A549 (cell line): ENCODE results near the gene NDUFV2. TPM values are rescaled to one million over a fixed set of nuclear protein-coding genes. Genes with fewer than 3 reads are reported as not detected.

Source experiments
- ATAC-seq, 2 experiments: fragments of 200-7000 bp in 1 of 2; fragments of >200 bp in 1 of 2; cut with Nextera tagmentation in 1 of 2; cut with Tn5 transposase in 1 of 2; 3 replicates each; pipeline versions ENCODE4 v1.8.0 to v1.9.1; 2018 to 2020; ENCODE audit warnings: mild to moderate bottlenecking in 1 of 2, moderate library complexity in 1 of 2
- CTCF ChIA-PET: fragments of 300-600 bp; sonication (Branson Sonifier 250); formaldehyde crosslinking; extraction: SDS; loops from one replicate; lab custom pipeline; 2021; ENCODE audit warnings: antibody characterized with exemption, inconsistent platforms; lab: Yijun Ruan, JAX
- POLR2A ChIA-PET: fragments of 350-600 bp; formaldehyde crosslinking; extraction: SDS; loops from one replicate; lab custom pipeline; 2021; ENCODE audit warnings: antibody characterized with exemption, inconsistent platforms; lab: Yijun Ruan, JAX
- DNase-seq, 2 experiments: peaks; one replicate each; pipeline versions ENCODE4 v3.0.0 to v3.0.0-alpha.2; 2011 to 2016; ENCODE audit warnings: low read depth in 1 of 2, low spot score in 1 of 2
- FAIRE-seq: peaks from 2 replicates; lab custom pipeline; 2011; peaks lifted over from hg19 to GRCh38; lab: Jason Lieb, UNC
- H3K27ac ChIP-seq, 2 experiments: fragments of >200 bp; sonication (Bioruptor Twin); formaldehyde crosslinking; 3 replicates each; pipeline ENCODE4 v1.5.1; 2016 to 2017
- H3K4me1 ChIP-seq: fragments of >200 bp; sonication (Bioruptor Twin); formaldehyde crosslinking; 3 replicates; pipeline ENCODE4 v1.6.1; 2016
- H3K4me2 ChIP-seq: fragments of >200 bp; sonication (Bioruptor Twin); formaldehyde crosslinking; 3 replicates; pipeline ENCODE4 v1.6.1; 2016
- H3K4me3 ChIP-seq: fragments of >200 bp; sonication (Bioruptor Twin); formaldehyde crosslinking; 3 replicates; pipeline ENCODE4 v1.5.1; 2016
- H3K9me3 ChIP-seq: fragments of >200 bp; sonication (Bioruptor Twin); formaldehyde crosslinking; 3 replicates; pipeline ENCODE4 v1.6.1; 2016
- BHLHE40 ChIP-seq: IDR thresholded peaks from 2 replicates; pipeline ENCODE4 v1.6.1; 2012; ENCODE audit warnings: low read depth, low read length, inconsistent platforms
- CBX2 ChIP-seq: fragments of 200-600 bp; sonication (generic); IDR thresholded peaks from 2 replicates; pipeline ENCODE4 v1.6.1; 2016; ENCODE audit warnings: low read depth, mild to moderate bottlenecking, borderline replicate concordance
- E2F6 ChIP-seq: IDR thresholded peaks from 2 replicates; pipeline ENCODE4 v1.6.1; 2012; ENCODE audit warnings: low read depth, borderline replicate concordance
- EHF ChIP-seq: fragments of 250-450 bp; sonication (Bioruptor Pico); IDR thresholded peaks from 2 replicates; pipeline ENCODE4 v1.5.0; 2020; ENCODE audit warnings: mild to moderate bottlenecking
- ESRRA ChIP-seq: fragments of 150-350 bp; IDR thresholded peaks from 2 replicates; pipeline ENCODE4 v1.6.1; 2014; ENCODE audit warnings: mild to moderate bottlenecking, low read length, borderline replicate concordance
- FOSL2 ChIP-seq, 2 experiments: fragments of 450-650 bp in 1 of 2; fragments of >200 bp in 1 of 2; sonication (Bioruptor Twin) in 1 of 2; formaldehyde crosslinking; IDR thresholded peaks; 2 replicates each; pipeline versions ENCODE4 v1.5.0 to v1.6.1; 2016 to 2020; ENCODE audit warnings: mild to moderate bottlenecking in 1 of 2, moderate library complexity in 1 of 2
- GATA3 ChIP-seq: IDR thresholded peaks from 2 replicates; pipeline ENCODE4 v1.6.1; 2012; ENCODE audit warnings: borderline replicate concordance
- HEYL ChIP-seq: fragments of 250-450 bp; sonication (Bioruptor Pico); IDR thresholded peaks from 2 replicates; pipeline ENCODE4 v1.8.0; 2021; ENCODE audit warnings: mild to moderate bottlenecking, moderate library complexity
- HOXA7 ChIP-seq: fragments of 250-450 bp; sonication (Bioruptor Pico); IDR thresholded peaks from 2 replicates; pipeline ENCODE4 v1.5.0; 2020; ENCODE audit warnings: mild to moderate bottlenecking, moderate library complexity
- JUN ChIP-seq, 2 experiments: fragments of >200 bp; sonication (Bioruptor Twin); formaldehyde crosslinking; IDR thresholded peaks; 2 replicates in 1 of 2; 3 replicates in 1 of 2; pipeline ENCODE4 v1.6.1; 2016 to 2017
- JUNB ChIP-seq: fragments of >200 bp; sonication (Bioruptor Twin); formaldehyde crosslinking; IDR thresholded peaks from 2 replicates; pipeline ENCODE4 v1.6.1; 2016
- KDM1A ChIP-seq: fragments of 200-600 bp; sonication (generic); IDR thresholded peaks from 2 replicates; pipeline ENCODE4 v1.6.1; 2016; ENCODE audit warnings: low read depth, mild to moderate bottlenecking
- MAFK ChIP-seq: fragments of 450-650 bp; IDR thresholded peaks from 2 replicates; pipeline ENCODE4 v1.6.1; 2014; ENCODE audit not compliant: partially characterized antibody
- MAX ChIP-seq: IDR thresholded peaks from 2 replicates; pipeline ENCODE4 v1.6.1; 2012
- NPAS2 ChIP-seq: fragments of 250-450 bp; sonication (Bioruptor Pico); IDR thresholded peaks from 2 replicates; pipeline ENCODE4 v1.8.0; 2022; ENCODE audit warnings: mild to moderate bottlenecking, moderate library complexity, borderline replicate concordance
- POLR2AphosphoS2 ChIP-seq: conservative IDR thresholded peaks from 2 replicates; pipeline ENCODE4 v1.6.1; 2012; ENCODE audit warnings: low read length, improper control_type of control experiment, inconsistent platforms
- RAD21 ChIP-seq, 2 experiments: fragments of >200 bp in 1 of 2; sonication (Bioruptor Twin) in 1 of 2; formaldehyde crosslinking in 1 of 2; IDR thresholded peaks in 1 of 2; conservative IDR thresholded peaks in 1 of 2; 2 replicates in 1 of 2; 3 replicates in 1 of 2; pipeline ENCODE4 v1.6.1; 2012 to 2018; ENCODE audit warnings: inconsistent platforms in 1 of 2
- RARB ChIP-seq: fragments of 250-450 bp; sonication (Bioruptor Pico); IDR thresholded peaks from 2 replicates; pipeline ENCODE4 v1.8.0; 2021; ENCODE audit warnings: mild to moderate bottlenecking, moderate library complexity
- RNF2 ChIP-seq: fragments of 200-600 bp; sonication (generic); IDR thresholded peaks from 2 replicates; pipeline ENCODE4 v1.6.1; 2016; ENCODE audit warnings: low read depth, mild to moderate bottlenecking, antibody characterized with exemption, moderate library complexity, borderline replicate concordance
- SMC3 ChIP-seq: fragments of >200 bp; sonication (Bioruptor Twin); formaldehyde crosslinking; IDR thresholded peaks from 3 replicates; pipeline ENCODE4 v1.6.1; 2018; ENCODE audit warnings: inconsistent platforms
- ZFP36 ChIP-seq: fragments of 450-650 bp; IDR thresholded peaks from 2 replicates; pipeline ENCODE4 v1.6.1; 2014; ENCODE audit warnings: borderline replicate concordance; ENCODE audit not compliant: partially characterized antibody
- ZSCAN20 ChIP-seq: fragments of 250-450 bp; sonication (Bioruptor Pico); IDR thresholded peaks from 2 replicates; pipeline ENCODE4 v1.8.0; 2022; ENCODE audit warnings: mild to moderate bottlenecking, moderate library complexity
- WGBS: methylation state at CpG from one replicate; pipeline ENCODE4 v1.1.6; 2017; ENCODE audit errors: missing lambda C conversion rate; 5-methylcytosine and 5-hydroxymethylcytosine counted together
- polyA plus RNA-seq, 4 experiments: library from polyadenylated mRNA; depleted of rRNA in 3 of 4; stranded (reverse); fragments of >200 nt; fragmentation: RNase III in 1 of 4; extraction: RNeasy Plus Mini Kit Qiagen cat#74134 plus additional on column Dnase treatment in 1 of 4; gene quantifications; 2 replicates in 3 of 4; 3 replicates in 1 of 4; pipeline ENCODE4 v1.2.3, GENCODE V29; 2011 to 2017

The NDUFV2 gene
- polyA plus RNA-seq, 2 of the 4 experiments (the other 2 are of a cell fraction): 115 to 180 TPM

GRCh38 chr18:9130806-9131205, 28.3 kb downstream of the NDUFV2 start:
- POLR2A ChIA-PET: no interaction called here
- CTCF ChIA-PET: no interaction called here
- ATAC-seq (no peak), FAIRE-seq (no peak), DNase-seq (no peak)
- WGBS: 61% methylated on average over 2 of the region's 2 CpGs
- Histone ChIP-seq H3K4me3 (no peak overlapping the region), H3K4me2 (no peak overlapping the region), H3K27ac (no peak overlapping the region), H3K9me3 (no peaks in the 10 kb centered on the region), H3K4me1 (peaks cover 26% of the 10 kb centered on the region)
- TF ChIP-seq SMC3: no peak
- TF ChIP-seq CBX2: no peak
- peak; percentile 78 for TF ChIP-seq MAFK

GRCh38 chr18:9132628-9133027, 30.1 kb downstream of the NDUFV2 start:
- ChIA-PET CTCF (interaction anchor here (0.7 to 3.7 kb wide), 3 partner anchors 15 to 59 kb away, joined by 3 to 11 read pairs (median 4); no protein-coding TSS in a partner anchor), POLR2A (no interaction called here)
- FAIRE-seq (no peak), ATAC-seq (no peak), DNase-seq (no peak)
- H3K4me1 ChIP-seq: peaks cover 26% of the 10 kb centered on the region
- H3K4me2 ChIP-seq: no peak overlapping the region
- no peak overlapping the region for H3K27ac ChIP-seq
- TF ChIP-seq KDM1A (no peak), CBX2 (no peak), HOXA7 (no peak), FOSL2 (IDR thresholded peaks at IDR 0.05) (no peak), FOSL2 (CRISPR knock-in tag; IDR thresholded peaks at IDR 0.05) (no peak), GATA3 (no peak), BHLHE40 (no peak), JUNB (no peak), RAD21 (conservative IDR thresholded peaks at IDR 0.05 in 1 of 2, IDR thresholded peaks at IDR 0.05 in 1 of 2) (no peak), ZSCAN20 (CRISPR knock-in tag) (no peak), MAX (no peak), POLR2AphosphoS2 (no peak), HEYL (CRISPR knock-in tag) (no peak), RNF2 (no peak), RARB (CRISPR knock-in tag) (no peak), JUN (IDR thresholded peaks at IDR 0.05) (no peak), E2F6 (no peak), EHF (CRISPR knock-in tag) (no peak), ESRRA (no peak), ZFP36 (no peak)
- no peak overlapping the region for H3K4me3 ChIP-seq
- H3K9me3 ChIP-seq: no peaks in the 10 kb centered on the region
- 100% methylated on average over 4 of the region's 4 CpGs for WGBS

- no peak for DNase-seq
- no peak overlapping the region for H3K4me2 ChIP-seq
- ChIA-PET POLR2A (no interaction called here), CTCF (interaction anchor here (2.1 to 3.7 kb wide), 2 partner anchors 15 to 60 kb away, joined by 4 to 11 read pairs; no protein-coding TSS in a partner anchor)
- no peak for FAIRE-seq
- 89% methylated on average over 2 of the region's 2 CpGs for WGBS
- no peak overlapping the region for H3K27ac ChIP-seq
- no peak for ATAC-seq
- H3K4me1 ChIP-seq: peaks cover 26% of the 10 kb centered on the region
- no peaks in the 10 kb centered on the region for H3K9me3 ChIP-seq
- TF ChIP-seq NPAS2 (CRISPR knock-in tag): no peak
- TF ChIP-seq JUN (IDR thresholded peaks at IDR 0.05): no peak
- no peak for TF ChIP-seq MAFK
- H3K4me3 ChIP-seq: no peak overlapping the region
Measured at GRCh38 chr18:9133225-9133624, 30.7 kb downstream of the NDUFV2 start.
